Measurements from ENCODE around the gene TIPRL. TPM values are rescaled to one million over a fixed set of nuclear protein-coding genes. Genes with fewer than 3 reads are reported as not detected.

TIPRL gene
- total RNA-seq (2021; fragmentation: NEBNext Ultra II Directional; extraction: Animal tissue kit (Norgen Biotek cat#: 25700)) (23.8 and 27.4 TPM in 2 replicates), polyA plus RNA-seq (2011; rRNA removed) (4.8 and 8.1 TPM in 2 replicates), polyA minus RNA-seq (2011; rRNA and poly(A)+ RNA removed) (6.2 and 8.7 TPM in 2 replicates)
- 11.4 TPM for polyA plus RNA-seq (2011; cell fraction: cytosol; rRNA removed)
- polyA plus RNA-seq (2011; cell fraction: nucleus; rRNA removed), result 1.7 TPM
- polyA plus RNA-seq (2012, experiment 1 of 2), result 12.2 to 24.4 TPM (median 15.1 TPM) in 4 replicates
- polyA plus RNA-seq (2012, experiment 2 of 2), result 3.8 TPM
- polyA plus RNA-seq (2013, experiment 1 of 2), result 15.4 TPM
- 15.3 TPM for polyA plus RNA-seq (2013, experiment 2 of 2)
- polyA minus RNA-seq (2011; cell fraction: cytosol; rRNA and poly(A)+ RNA removed), result 7.8 TPM
- polyA minus RNA-seq (2011; cell fraction: nucleus; rRNA and poly(A)+ RNA removed), result 4.8 TPM
- long read RNA-seq, experiment 1, partial matches to known transcripts, result 5 of 30 reads
- long read RNA-seq, experiment 1, other reads (novel, unspliced or antisense), result 25 of 30 reads
- long read RNA-seq, experiment 2, transcript TIPRL-202 (7 exons, 3,032 nt), result major isoform, 77 of 91 reads
- long read RNA-seq, experiment 2, partial matches to known transcripts, result 6 of 91 reads
- long read RNA-seq, experiment 2, other reads (novel, unspliced or antisense), result 8 of 91 reads

- Histone ChIP-seq H3K9me3 (ENCODE audit: insufficient read depth in 2 of 2, low read depth in 1 of 2, low read length in 1 of 2) (no peaks in the 10 kb centered on the region), H3K27me3 (replicated peaks in 1 of 4; ENCODE audit: control insufficient read depth in 3 of 4, extremely low read depth in 1 of 4, insufficient read depth in 3 of 4, low read length in 3 of 4) (no peaks in the 10 kb centered on the region), H2BK5ac (ENCODE audit: low read depth, low read length) (peak within 1 kb of the TSS; percentile 77), H3K79me1 (ENCODE audit: low read depth, low read length) (0 out of 2 replicates have a peak, but pooled peaks cover 2% of the 10 kb centered on the region), H2AK5ac (ENCODE audit: low read depth, low read length) (no peak within 1 kb of the TSS), H3K36me3 (ENCODE audit: control insufficient read depth in 2 of 4, insufficient read depth in 4 of 4, low read length in 3 of 4) (no peaks in the 10 kb centered on the region), H4K8ac (ENCODE audit: extremely low read depth, insufficient read depth, low read length) (peak within 1 kb of the TSS; percentile 69; the same call in 1 of the 2 replicates), H3K27ac (ENCODE audit: low read depth, low read length) (peak within 1 kb of the TSS; percentile 73; the same call in 1 of the 2 replicates), H2BK20ac (ENCODE audit: low read length) (no peak within 1 kb of the TSS), H2AFZ (ENCODE audit: low read length) (peak within 1 kb of the TSS; percentile 77), H4K20me1 (replicated peaks in 1 of 2; ENCODE audit: control insufficient read depth in 1 of 2, insufficient read depth in 2 of 2, low read length in 2 of 2) (no peaks in the 10 kb centered on the region), H4K91ac (replicated peaks; ENCODE audit: insufficient read length, low read length) (no peak within 1 kb of the TSS), H3K18ac (ENCODE audit: extremely low read depth, low read length) (peak within 1 kb of the TSS; percentile 56; the same call in 1 of the 2 replicates), H3K79me2 (ENCODE audit: control insufficient read depth in 1 of 2, insufficient read depth in 2 of 2, low read length in 2 of 2) (peaks cover 0 to 21% of the 10 kb centered on the region in 2 experiments; a peak in 2 of 4 replicates), H2BK12ac (ENCODE audit: low read depth, low read length) (no peak within 1 kb of the TSS), H3K4me1 (replicated peaks in 1 of 4; ENCODE audit: control insufficient read depth in 3 of 4, insufficient read depth in 4 of 4, low read length in 3 of 4) (peaks cover 0 to 3% (median 0%) of the 10 kb centered on the region in 4 experiments; a peak in 2 of 7 replicates), H3K4ac (replicated peaks; ENCODE audit: insufficient read length, low read depth, low read length) (no peak within 1 kb of the TSS), H2BK120ac (replicated peaks; ENCODE audit: low read depth, low read length) (no peak within 1 kb of the TSS), H3K4me3 (ENCODE audit: extremely low read depth in 1 of 4, insufficient read depth in 2 of 4, low read depth in 3 of 4, low read length in 4 of 4) (peak within 1 kb of the TSS; percentile 51 to 96 (median 86)), H3K9ac (replicated peaks in 1 of 4; ENCODE audit: extremely low read depth in 1 of 4, low read depth in 3 of 4, low read length in 3 of 4) (peak within 1 kb of the TSS; percentile 65 to 75 (median 72)), H3K14ac (ENCODE audit: insufficient read length) (no peak within 1 kb of the TSS), H3K4me2 (ENCODE audit: insufficient read depth in 1 of 2, low read depth in 2 of 2, low read length in 2 of 2) (peak within 1 kb of the TSS; percentile 73 to 99), H3K23me2 (ENCODE audit: low read depth, low read length) (peaks cover 6% of the 10 kb centered on the region; the same call in 1 of the 2 replicates), H4K5ac (ENCODE audit: insufficient read length, low read depth, low read length) (peak within 1 kb of the TSS; percentile 61), H3K23ac (ENCODE audit: insufficient read length) (no peak within 1 kb of the TSS), H3K56ac (replicated peaks; ENCODE audit: insufficient read length, low read depth, low read length) (no peak within 1 kb of the TSS), H2BK15ac (ENCODE audit: low read length) (no peak within 1 kb of the TSS)
- ChIA-PET POLR2A (ENCODE audit: partially characterized antibody) (interaction anchor here (0.5 to 1.3 kb wide), 3 partner anchors 47 to 643 kb away, joined by 3 to 6 read pairs (median 4); partner anchors contain the start of gene SFT2D2), CTCF (ENCODE audit: partially characterized antibody) (interaction anchor here (0.6 to 1.4 kb wide), 3 partner anchors 9 to 1374 kb away, joined by 3 to 8 read pairs (median 3); no protein-coding TSS in a partner anchor)
- peak; percentile 95 to 96 for DNase-seq (ENCODE audit: low read depth in 1 of 2, low spot score in 2 of 2)
- FAIRE-seq, result peak; percentile 92
- 2% methylated on average over 41 of the region's 56 CpGs; no CpG with 5 or more reads in 1 of the 2 experiments for WGBS, 2 experiments (ENCODE audit: extremely low coverage in 1 of 2, insufficient coverage in 1 of 2, insufficient read length in 1 of 2, insufficient replicate concordance in 2 of 2, low coverage in 1 of 2, low lambda C conversion rate in 2 of 2, missing lambda C conversion rate in 1 of 2)
- TF ChIP-seq PHF8 (conservative IDR thresholded peaks at IDR 0.05; ENCODE audit: low read depth, low read length) (peak; percentile 90), CBX5 (IDR thresholded peaks at IDR 0.05; ENCODE audit: low read depth, low read length) (no peak), TAF7 (optimal IDR thresholded peaks at IDR 0.05; ENCODE audit: borderline replicate concordance, low read depth, low read length) (peak; percentile 47), CBX8 (IDR thresholded peaks at IDR 0.05; ENCODE audit: borderline replicate concordance, low read depth, low read length) (no peak), NANOG (IDR thresholded peaks at IDR 0.05; ENCODE audit: insufficient read depth, low read depth, low read length, poor library complexity, severe bottlenecking) (no peak), TCF12 (IDR thresholded peaks at IDR 0.05; ENCODE audit: low read depth, low read length) (no peak), EP300 (IDR thresholded peaks at IDR 0.05; ENCODE audit: borderline replicate concordance in 1 of 2, low read depth in 2 of 2, low read length in 2 of 2) (no peak), POLR2A (IDR thresholded peaks at IDR 0.05; ENCODE audit: control extremely low read depth in 1 of 2, low read depth in 2 of 2, low read length in 2 of 2) (peak in 1 of 2 experiments; percentile 83; a peak in 2 of 3 replicates)
These were observed at the start of gene TIPRL for GRCh38 chr1:168178638-168179437. Gene TIPRL, plus strand, starts transcription at chr1:168178962. Its CDS starts 116 bp downstream, at chr1:168179078.
